WTC11 (cell line): ENCODE measurements around the gene EFCC1. TPM values are rescaled to one million over a fixed set of nuclear protein-coding genes. Genes with fewer than 3 reads are reported as not detected.

ENCODE experiments used
- ATAC-seq: fragments of 200-7000 bp; cut with Tn5 transposase; 2 replicates; pipeline ENCODE4 v1.10.0; 2021; ENCODE audit warnings: mild to moderate bottlenecking, moderate library complexity
- CTCF ChIA-PET: fragments of 300-600 bp; sonication (Branson Sonifier 250); formaldehyde crosslinking; loops from one replicate; lab custom pipeline; 2021; ENCODE audit warnings: antibody characterized with exemption; lab: Charles Lee
- POLR2A ChIA-PET: fragments of 350-600 bp; sonication (Branson Sonifier 250); formaldehyde crosslinking; loops from one replicate; lab custom pipeline; 2021; ENCODE audit warnings: antibody characterized with exemption; lab: Charles Lee
- DNase-seq: peaks from one replicate; pipeline ENCODE4 v3.0.0; 2021; ENCODE audit warnings: low spot score
- H3K27ac Mint-ChIP-seq: 2 replicates; pipeline ENCODE4 v1.8.0; 2021; ENCODE audit warnings: mixed read lengths
- H3K27me3 Mint-ChIP-seq: 2 replicates; pipeline ENCODE4 v1.8.0; 2021; ENCODE audit warnings: low read depth, mild to moderate bottlenecking, moderate library complexity, mixed read lengths
- H3K36me3 Mint-ChIP-seq: 2 replicates; pipeline ENCODE4 v1.8.0; 2021; ENCODE audit warnings: mixed read lengths
- H3K4me1 Mint-ChIP-seq: 2 replicates; pipeline ENCODE4 v1.8.0; 2022; ENCODE audit warnings: mixed read lengths
- H3K4me3 Mint-ChIP-seq: 2 replicates; pipeline ENCODE4 v1.8.0; 2021; ENCODE audit warnings: mild to moderate bottlenecking, moderate library complexity, mixed read lengths
- H3K9me3 Mint-ChIP-seq: 2 replicates; pipeline ENCODE4 v1.8.0; 2021; ENCODE audit warnings: mixed read lengths
- ATF6 ChIP-seq: sonication (generic); formaldehyde crosslinking; IDR thresholded peaks from 2 replicates; pipeline ENCODE4 v1.8.1; 2023; ENCODE audit warnings: mild to moderate bottlenecking, missing genetic modification reagents
- E2F1 ChIP-seq: sonication (generic); formaldehyde crosslinking; IDR thresholded peaks from 2 replicates; pipeline ENCODE4 v1.8.0; 2022; ENCODE audit warnings: mild to moderate bottlenecking, missing genetic modification reagents
- E2F5 ChIP-seq: sonication (generic); formaldehyde crosslinking; IDR thresholded peaks from 2 replicates; pipeline ENCODE4 v1.8.1; 2022; ENCODE audit warnings: mild to moderate bottlenecking, moderate library complexity, missing genetic modification reagents
- ERG ChIP-seq: fragments of 250-450 bp; sonication (Bioruptor Pico); IDR thresholded peaks from 2 replicates; pipeline ENCODE4 v1.8.0; 2021; ENCODE audit warnings: mild to moderate bottlenecking
- FOXP1 ChIP-seq: sonication (generic); formaldehyde crosslinking; IDR thresholded peaks from 2 replicates; pipeline ENCODE4 v1.8.0; 2022; ENCODE audit warnings: missing genetic modification reagents, mild to moderate bottlenecking, moderate library complexity, borderline replicate concordance
- HMGA2 ChIP-seq: fragments of 250-450 bp; sonication (Bioruptor Pico); IDR thresholded peaks from 2 replicates; pipeline ENCODE4 v1.4.0; 2021; ENCODE audit warnings: mild to moderate bottlenecking, moderate library complexity
- MLX ChIP-seq: sonication (generic); formaldehyde crosslinking; IDR thresholded peaks from 2 replicates; pipeline ENCODE4 v1.8.1; 2023; ENCODE audit warnings: mild to moderate bottlenecking, missing genetic modification reagents, moderate library complexity
- NR1H2 ChIP-seq: sonication (generic); formaldehyde crosslinking; IDR thresholded peaks from 2 replicates; pipeline ENCODE4 v1.9.0; 2021; ENCODE audit warnings: mild to moderate bottlenecking, moderate library complexity, missing genetic modification reagents
- PREB ChIP-seq: sonication (generic); formaldehyde crosslinking; IDR thresholded peaks from 2 replicates; pipeline ENCODE4 v1.8.1; 2022; ENCODE audit warnings: mild to moderate bottlenecking, missing genetic modification reagents, moderate library complexity, borderline replicate concordance
- USF1 ChIP-seq: sonication (generic); formaldehyde crosslinking; IDR thresholded peaks from 2 replicates; pipeline ENCODE4 v1.8.0; 2022; ENCODE audit warnings: mild to moderate bottlenecking, missing genetic modification reagents
- ZBTB43 ChIP-seq: sonication (generic); formaldehyde crosslinking; IDR thresholded peaks from 2 replicates; pipeline ENCODE4 v1.8.1; 2023; ENCODE audit warnings: mild to moderate bottlenecking, missing genetic modification reagents
- ZNF671 ChIP-seq: fragments of 250-450 bp; sonication (Bioruptor Pico); IDR thresholded peaks from 2 replicates; pipeline ENCODE4 v1.8.0; 2021; ENCODE audit warnings: mild to moderate bottlenecking
- total RNA-seq: library from RNA; stranded (reverse); gene quantifications from 3 replicates; pipeline ENCODE4 v1.2.3, GENCODE V29; 2021

EFCC1 gene
- total RNA-seq, 1 experiment from 2014 or later: 0.31 TPM

- TF ChIP-seq MLX (CRISPR knock-in tag): no peak
- no peak for TF ChIP-seq PREB
- TF ChIP-seq ZBTB43 (CRISPR knock-in tag): no peak
- TF ChIP-seq E2F5 (CRISPR knock-in tag): no peak
- no peak for TF ChIP-seq ATF6
- no peak for TF ChIP-seq E2F1 (CRISPR knock-in tag)
- TF ChIP-seq NR1H2 (CRISPR knock-in tag): no peak
- no peak for TF ChIP-seq HMGA2 (CRISPR knock-in tag)
- TF ChIP-seq ZNF671 (CRISPR knock-in tag): no peak
- TF ChIP-seq USF1 (CRISPR knock-in tag): no peak
- Mint-ChIP-seq H3K27me3 (peaks cover 94% of the 10 kb centered on the region), H3K4me3 (no peak overlapping the region), H3K36me3 (no peaks in the 10 kb centered on the region), H3K27ac (no peak overlapping the region), H3K9me3 (peaks cover 6% of the 10 kb centered on the region), H3K4me1 (peaks cover 35% of the 10 kb centered on the region)
- ChIA-PET POLR2A (no interaction called here), CTCF (no interaction called here)
- DNase-seq (no peak), ATAC-seq (no peak)
Observed at GRCh38 chr3:128996200-128996599, 4.9 kb upstream of the EFCC1 start.

- ATAC-seq: no peak
- Mint-ChIP-seq H3K9me3 (peaks cover 6% of the 10 kb centered on the region), H3K36me3 (no peaks in the 10 kb centered on the region), H3K4me1 (peaks cover 35% of the 10 kb centered on the region), H3K4me3 (no peak overlapping the region), H3K27ac (no peak overlapping the region), H3K27me3 (peaks cover 94% of the 10 kb centered on the region)
- no peak for DNase-seq
- TF ChIP-seq FOXP1 (CRISPR knock-in tag) (no peak), PREB (no peak), ERG (CRISPR knock-in tag) (no peak)
- ChIA-PET CTCF (no interaction called here), POLR2A (no interaction called here)
Observed at GRCh38 chr3:128996726-128997125, 4.4 kb upstream of the EFCC1 start.
